IMR-90 (cell line): ENCODE measurements around the gene PLEK2. TPM values are rescaled to one million over a fixed set of nuclear protein-coding genes. Genes with fewer than 3 reads are reported as not detected.

Experiments used
- ATAC-seq: fragments of 200-7000 bp; cut with Tn5 transposase; 2 replicates; pipeline ENCODE4 v1.9.1; 2020; ENCODE audit warnings: low read depth, mild to moderate bottlenecking, moderate library complexity
- BruUV-seq: library from RNA; stranded (reverse); fragments of 400-500 nt; replicated peaks from 2 replicates; lab custom pipeline; 2021; lab: Mats Ljungman, UMichigan
- CTCF ChIA-PET: fragments of 300-600 bp; formaldehyde crosslinking; extraction: SDS; loops from one replicate; lab custom pipeline; 2021; ENCODE audit warnings: antibody characterized with exemption; lab: Yijun Ruan, JAX
- POLR2A ChIA-PET: fragments of 300-600 bp; sonication (Branson Sonifier 250); formaldehyde crosslinking; loops from one replicate; lab custom pipeline; 2022; ENCODE audit warnings: antibody characterized with exemption; ENCODE audit not compliant: unreplicated experiment; lab: Charles Lee
- DNase-seq: peaks from one replicate; pipeline ENCODE4 v3.0.0; 2013
- H2AFZ ChIP-seq: replicated peaks from 2 replicates; pipeline ENCODE3; 2013; ENCODE audit warnings: low read length, mild to moderate bottlenecking; ENCODE audit not compliant: poor library complexity
- H2AK5ac ChIP-seq: 2 replicates; pipeline ENCODE4 v1.6.1; 2013; ENCODE audit warnings: low read depth, low read length, inconsistent platforms
- H2AK9ac ChIP-seq: replicated peaks from 2 replicates; pipeline ENCODE3; 2013; ENCODE audit warnings: mild to moderate bottlenecking, low read depth, low read length, moderate library complexity; ENCODE audit not compliant: poor library complexity
- H2BK120ac ChIP-seq: 2 replicates; pipeline ENCODE4 v1.6.1; 2013; ENCODE audit warnings: low read depth, low read length, inconsistent platforms
- H2BK15ac ChIP-seq: 3 replicates; pipeline ENCODE4 v1.6.1; 2013; ENCODE audit warnings: low read depth, low read length, inconsistent platforms
- H2BK20ac ChIP-seq: 2 replicates; pipeline ENCODE4 v1.6.1; 2013; ENCODE audit warnings: low read depth, mild to moderate bottlenecking, inconsistent platforms, low read length, moderate library complexity
- H2BK5ac ChIP-seq: 2 replicates; pipeline ENCODE4 v1.6.1; 2013; ENCODE audit warnings: mild to moderate bottlenecking, low read depth, low read length, inconsistent platforms; ENCODE audit not compliant: poor library complexity, severe bottlenecking
- H3K14ac ChIP-seq: replicated peaks from 2 replicates; pipeline ENCODE4 v1.6.1; 2013; ENCODE audit warnings: low read depth, low read length, inconsistent platforms
- H3K18ac ChIP-seq: 2 replicates; pipeline ENCODE4 v1.6.1; 2013; ENCODE audit warnings: low read depth, low read length, control low read depth
- H3K23ac ChIP-seq: 2 replicates; pipeline ENCODE4 v1.6.1; 2013; ENCODE audit warnings: low read depth, low read length, inconsistent platforms
- H3K27ac ChIP-seq: 2 replicates; pipeline ENCODE4 v1.5.1; 2013; ENCODE audit warnings: mild to moderate bottlenecking, control low read depth, low read length; ENCODE audit not compliant: insufficient read depth
- H3K27me3 ChIP-seq: 2 replicates; pipeline ENCODE4 v1.6.1; 2013; ENCODE audit warnings: low read length; ENCODE audit not compliant: control insufficient read depth, insufficient read depth
- H3K36me3 ChIP-seq: 2 replicates; pipeline ENCODE4 v1.6.1; 2013; ENCODE audit warnings: low read length, mixed read lengths; ENCODE audit not compliant: control insufficient read depth, insufficient read depth
- H3K4ac ChIP-seq: 2 replicates; pipeline ENCODE4 v1.6.1; 2013; ENCODE audit warnings: low read depth, low read length, inconsistent platforms
- H3K4me1 ChIP-seq: 2 replicates; pipeline ENCODE4 v1.6.1; 2013; ENCODE audit warnings: low read length, mixed read lengths; ENCODE audit not compliant: control insufficient read depth, insufficient read depth
- H3K4me2 ChIP-seq: 2 replicates; pipeline ENCODE4 v1.6.1; 2013; ENCODE audit warnings: low read depth, mild to moderate bottlenecking, control low read depth, low read length, moderate library complexity
- H3K4me3 ChIP-seq: 2 replicates; pipeline ENCODE4 v1.5.1; 2013; ENCODE audit warnings: low read depth, mild to moderate bottlenecking, control low read depth, low read length, moderate library complexity; ENCODE audit not compliant: insufficient read depth
- H3K56ac ChIP-seq: 2 replicates; pipeline ENCODE4 v1.6.1; 2013; ENCODE audit warnings: low read length, inconsistent platforms; ENCODE audit not compliant: insufficient read depth; ENCODE audit errors: extremely low read depth
- H3K79me1 ChIP-seq, 2 experiments: 2 replicates each; pipeline ENCODE4 v1.6.1; 2013; ENCODE audit warnings: low read length in 2 of 2, inconsistent platforms in 1 of 2, low read depth in 1 of 2
- H3K9ac ChIP-seq: 2 replicates; pipeline ENCODE4 v1.6.1; 2013; ENCODE audit warnings: low read depth, low read length, control low read depth
- H3K9me1 ChIP-seq: 2 replicates; pipeline ENCODE4 v1.6.1; 2013; ENCODE audit warnings: low read length, inconsistent platforms; ENCODE audit not compliant: insufficient read depth
- H3K9me3 ChIP-seq: 2 replicates; pipeline ENCODE4 v1.6.1; 2013; ENCODE audit warnings: low read length; ENCODE audit not compliant: control insufficient read depth, insufficient read depth
- H4K20me1 ChIP-seq: 2 replicates; pipeline ENCODE4 v1.6.1; 2013; ENCODE audit warnings: low read length, inconsistent platforms; ENCODE audit not compliant: insufficient read depth
- H4K5ac ChIP-seq: 2 replicates; pipeline ENCODE4 v1.6.1; 2013; ENCODE audit warnings: mild to moderate bottlenecking, low read depth, low read length, control low read depth
- H4K8ac ChIP-seq, 2 experiments: 2 replicates each; pipeline ENCODE4 v1.6.1; 2013; ENCODE audit warnings: low read depth in 2 of 2, low read length in 2 of 2, control low read depth in 1 of 2, inconsistent platforms in 1 of 2
- H4K91ac ChIP-seq: 2 replicates; pipeline ENCODE4 v1.6.1; 2013; ENCODE audit warnings: low read depth, low read length, inconsistent platforms; ENCODE audit not compliant: insufficient read depth
- BHLHE40 ChIP-seq: fragments of 150-350 bp; IDR thresholded peaks from 2 replicates; pipeline ENCODE4 v1.6.1; 2016; ENCODE audit warnings: mild to moderate bottlenecking, low read depth, low read length
- CEBPB ChIP-seq: IDR thresholded peaks from 2 replicates; pipeline ENCODE4 v1.6.1; 2012; ENCODE audit warnings: low read depth, low read length, improper control_type of control experiment
- CHD1 ChIP-seq: IDR thresholded peaks from 2 replicates; pipeline ENCODE4 v1.6.1; 2012; ENCODE audit warnings: low read depth, low read length, improper control_type of control experiment
- MAFK ChIP-seq: IDR thresholded peaks from 2 replicates; pipeline ENCODE4 v1.6.1; 2012; ENCODE audit warnings: low read depth, low read length, improper control_type of control experiment
- MAZ ChIP-seq: IDR thresholded peaks from 2 replicates; pipeline ENCODE4 v1.6.1; 2012; ENCODE audit warnings: low read depth, mild to moderate bottlenecking, low read length, improper control_type of control experiment, moderate library complexity, borderline replicate concordance
- MXI1 ChIP-seq: IDR thresholded peaks from 2 replicates; pipeline ENCODE4 v1.6.1; 2012; ENCODE audit warnings: low read depth, mild to moderate bottlenecking, low read length, moderate library complexity, borderline replicate concordance
- NFE2L2 ChIP-seq: fragments of 150-350 bp; IDR thresholded peaks from 2 replicates; pipeline ENCODE4 v1.6.1; 2016; ENCODE audit warnings: low read depth, mild to moderate bottlenecking, low read length
- POLR2A ChIP-seq: IDR thresholded peaks from 2 replicates; pipeline ENCODE4 v1.6.1; 2012; ENCODE audit warnings: mild to moderate bottlenecking, low read depth, low read length
- RCOR1 ChIP-seq: IDR thresholded peaks from 2 replicates; pipeline ENCODE4 v1.6.1; 2012; ENCODE audit warnings: mild to moderate bottlenecking, low read length, improper control_type of control experiment; ENCODE audit not compliant: insufficient replicate concordance
- SMC3 ChIP-seq: fragments of 150-350 bp; IDR thresholded peaks from 2 replicates; pipeline ENCODE4 v1.6.1; 2016; ENCODE audit warnings: low read depth, mild to moderate bottlenecking, antibody characterized with exemption, low read length, moderate library complexity
- WGBS, 2 experiments: methylation state at CpG; one replicate each; pipeline versions ENCODE4 v1.1.5 to v1.1.7; 2013; ENCODE audit warnings: missing lambda C conversion rate in 2 of 2; ENCODE audit not compliant: insufficient read length in 1 of 2; ENCODE audit errors: extremely low coverage in 2 of 2; 5-methylcytosine and 5-hydroxymethylcytosine counted together
- dilution Hi-C: fragments of 300-500 bp; cut with HindIII; formaldehyde crosslinking; loops from one replicate; pipeline ENCODE4 v1.14.3; 2018; ENCODE audit warnings: low sequenced_read_pairs; ENCODE audit not compliant: unreplicated experiment
- in situ Hi-C: fragments of 300-500 bp; cut with MboI; formaldehyde crosslinking; loops from 3 replicates; pipeline ENCODE4 v1.14.3; 2019; ENCODE audit warnings: low sequenced_read_pairs, inconsistent platforms, mixed read lengths
- intact Hi-C: fragments of 100-400 bp; cut with micrococcal nuclease; formaldehyde crosslinking; loops from 2 replicates; pipeline ENCODE4 v1.10.0; 2022
- polyA plus RNA-seq, 3 experiments: library from polyadenylated mRNA; depleted of rRNA; stranded (reverse); fragments of >200 nt; gene quantifications; 2 replicates each; pipeline ENCODE4 v1.2.3, GENCODE V29; 2012; ENCODE audit warnings: low replicate concordance in 1 of 3
- total RNA-seq: library from RNA; depleted of rRNA; stranded (reverse); fragments of >200 nt; gene quantifications from 2 replicates; pipeline ENCODE4 v1.2.3, GENCODE V29; 2012
- TF ChIP-seq, protein P1 (sequence below): fragments of 150-350 bp; IDR thresholded peaks from 2 replicates; pipeline ENCODE4 v1.6.1; 2016; ENCODE audit warnings: low read depth, mild to moderate bottlenecking, low read length, moderate library complexity, borderline replicate concordance
- TF ChIP-seq, protein P2 (sequence below): conservative IDR thresholded peaks from 2 replicates; pipeline ENCODE4 v1.5.1; 2012; ENCODE audit warnings: mild to moderate bottlenecking, low read depth, low read length, improper control_type of control experiment
- TF ChIP-seq, protein P3 (sequence below): fragments of 150-350 bp; IDR thresholded peaks from 2 replicates; pipeline ENCODE4 v1.6.1; 2017; ENCODE audit warnings: mild to moderate bottlenecking, antibody characterized with exemption, low read length, low read depth

PLEK2 gene
- total and polyA plus RNA-seq, 2 of the 4 experiments (the other 2 are of a cell fraction): 1.7 to 2.5 TPM

DNA sequence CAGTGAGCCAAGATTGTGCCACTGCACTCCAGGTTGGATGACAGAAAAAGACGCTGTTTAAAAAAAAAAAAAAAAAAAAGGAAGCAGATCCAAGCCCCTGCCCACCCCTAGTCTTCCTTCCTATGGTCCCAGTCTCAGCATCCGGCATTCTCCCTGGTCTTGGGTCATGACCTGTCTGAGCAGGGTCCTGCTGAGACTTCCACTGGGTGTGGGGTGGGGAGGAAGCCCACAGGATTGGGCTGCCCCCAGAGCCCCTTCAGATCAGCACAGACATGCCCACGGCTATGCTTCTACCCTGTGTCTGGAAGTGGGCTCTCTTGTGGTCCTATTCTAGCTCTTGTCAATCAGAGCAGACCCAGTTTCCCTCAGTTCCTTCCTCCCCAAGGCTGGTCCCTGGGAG is 12.6 kb upstream of the PLEK2 start:
- no peak overlapping the region for H2BK15ac ChIP-seq
- H3K36me3 ChIP-seq: no peaks in the 10 kb centered on the region
- H3K4ac ChIP-seq: no peak overlapping the region
- H3K9me3 ChIP-seq: no peaks in the 10 kb centered on the region
- in situ Hi-C loops: no loop called here
- H3K56ac ChIP-seq: no peak overlapping the region
- no peak overlapping the region for H3K14ac ChIP-seq
- no TSS peak for BruUV-seq
- H3K27me3 ChIP-seq: peaks cover 4% of the 10 kb centered on the region; the same call in 1 of the 2 replicates
- H2BK20ac ChIP-seq: no peak overlapping the region
- DNase-seq (no peak), ATAC-seq (no peak)
- no peak overlapping the region for H3K4me3 ChIP-seq
- no peak overlapping the region for H2AK9ac ChIP-seq
- POLR2A ChIA-PET: no interaction called here
- H3K9ac ChIP-seq: no peak overlapping the region
- intact Hi-C loops: no loop called here
- no peak overlapping the region for H3K23ac ChIP-seq
- H2AK5ac ChIP-seq: no peak overlapping the region
- H4K20me1 ChIP-seq: no peaks in the 10 kb centered on the region
- WGBS, 2 experiments: 60% methylated on average over 1 of the region's 3 CpGs; no CpG with 5 or more reads in 1 of the 2 experiments
- H4K5ac ChIP-seq: no peak overlapping the region
- CTCF ChIA-PET: no interaction called here
- no peak overlapping the region for H4K91ac ChIP-seq
- no peak overlapping the region for H3K18ac ChIP-seq
- no peaks in the 10 kb centered on the region for H3K79me1 ChIP-seq
- no peaks in the 10 kb centered on the region for H3K9me1 ChIP-seq
- H3K27ac ChIP-seq: no peak overlapping the region
- dilution Hi-C loops: no loop called here
- no peak for TF ChIP-seq NFE2L2
- no peak for TF ChIP-seq MAFK
- TF ChIP-seq POLR2A: no peak
- no peak for TF ChIP-seq SMC3
- TF ChIP-seq BHLHE40: no peak
- TF ChIP-seq CEBPB: no peak
- TF ChIP-seq, protein P1, sequence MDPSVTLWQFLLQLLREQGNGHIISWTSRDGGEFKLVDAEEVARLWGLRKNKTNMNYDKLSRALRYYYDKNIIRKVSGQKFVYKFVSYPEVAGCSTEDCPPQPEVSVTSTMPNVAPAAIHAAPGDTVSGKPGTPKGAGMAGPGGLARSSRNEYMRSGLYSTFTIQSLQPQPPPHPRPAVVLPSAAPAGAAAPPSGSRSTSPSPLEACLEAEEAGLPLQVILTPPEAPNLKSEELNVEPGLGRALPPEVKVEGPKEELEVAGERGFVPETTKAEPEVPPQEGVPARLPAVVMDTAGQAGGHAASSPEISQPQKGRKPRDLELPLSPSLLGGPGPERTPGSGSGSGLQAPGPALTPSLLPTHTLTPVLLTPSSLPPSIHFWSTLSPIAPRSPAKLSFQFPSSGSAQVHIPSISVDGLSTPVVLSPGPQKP: no peak
- no peak for TF ChIP-seq MXI1
- no peak for TF ChIP-seq CHD1
- TF ChIP-seq, protein P2, sequence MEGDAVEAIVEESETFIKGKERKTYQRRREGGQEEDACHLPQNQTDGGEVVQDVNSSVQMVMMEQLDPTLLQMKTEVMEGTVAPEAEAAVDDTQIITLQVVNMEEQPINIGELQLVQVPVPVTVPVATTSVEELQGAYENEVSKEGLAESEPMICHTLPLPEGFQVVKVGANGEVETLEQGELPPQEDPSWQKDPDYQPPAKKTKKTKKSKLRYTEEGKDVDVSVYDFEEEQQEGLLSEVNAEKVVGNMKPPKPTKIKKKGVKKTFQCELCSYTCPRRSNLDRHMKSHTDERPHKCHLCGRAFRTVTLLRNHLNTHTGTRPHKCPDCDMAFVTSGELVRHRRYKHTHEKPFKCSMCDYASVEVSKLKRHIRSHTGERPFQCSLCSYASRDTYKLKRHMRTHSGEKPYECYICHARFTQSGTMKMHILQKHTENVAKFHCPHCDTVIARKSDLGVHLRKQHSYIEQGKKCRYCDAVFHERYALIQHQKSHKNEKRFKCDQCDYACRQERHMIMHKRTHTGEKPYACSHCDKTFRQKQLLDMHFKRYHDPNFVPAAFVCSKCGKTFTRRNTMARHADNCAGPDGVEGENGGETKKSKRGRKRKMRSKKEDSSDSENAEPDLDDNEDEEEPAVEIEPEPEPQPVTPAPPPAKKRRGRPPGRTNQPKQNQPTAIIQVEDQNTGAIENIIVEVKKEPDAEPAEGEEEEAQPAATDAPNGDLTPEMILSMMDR: no peak
- TF ChIP-seq RCOR1: no peak
- no peak for TF ChIP-seq MAZ
- TF ChIP-seq, protein P3, sequence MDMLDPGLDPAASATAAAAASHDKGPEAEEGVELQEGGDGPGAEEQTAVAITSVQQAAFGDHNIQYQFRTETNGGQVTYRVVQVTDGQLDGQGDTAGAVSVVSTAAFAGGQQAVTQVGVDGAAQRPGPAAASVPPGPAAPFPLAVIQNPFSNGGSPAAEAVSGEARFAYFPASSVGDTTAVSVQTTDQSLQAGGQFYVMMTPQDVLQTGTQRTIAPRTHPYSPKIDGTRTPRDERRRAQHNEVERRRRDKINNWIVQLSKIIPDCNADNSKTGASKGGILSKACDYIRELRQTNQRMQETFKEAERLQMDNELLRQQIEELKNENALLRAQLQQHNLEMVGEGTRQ: no peak
- no peaks in the 10 kb centered on the region for H3K4me1 ChIP-seq
- no peak overlapping the region for H2AFZ ChIP-seq
- H4K8ac ChIP-seq: no peak overlapping the region
- no peak overlapping the region for H2BK5ac ChIP-seq
- no peak overlapping the region for H2BK120ac ChIP-seq
- H3K4me2 ChIP-seq: no peak overlapping the region
